LNCaP clone FGC (cell line): ENCODE results near the gene KRT27.
A peak's percentile ranks its signal among the peaks of the same experiment; 100 is the strongest.

ENCODE experiments used
- DNase-seq: peaks from one replicate; pipeline ENCODE4 v3.0.0-alpha.2; 2011; ENCODE audit warnings: low read depth
- H3K4me3 ChIP-seq: 2 replicates; pipeline ENCODE4 v1.5.1; 2011; ENCODE audit warnings: mild to moderate bottlenecking, low read depth, low read length, control low read depth
- CTCF ChIP-seq: IDR thresholded peaks from 2 replicates; pipeline ENCODE4 v1.5.1; 2012; ENCODE audit warnings: mild to moderate bottlenecking; ENCODE audit not compliant: control insufficient read depth, insufficient read depth; ENCODE audit errors: extremely low read depth

The KRT27 gene

GRCh38 chr17:40735016-40735415, 47.3 kb downstream of the KRT27 start:
- no peak overlapping the region for H3K4me3 ChIP-seq
- DNase-seq = no peak
- no peak for TF ChIP-seq CTCF

GRCh38 chr17:40734018-40734417, 48.3 kb downstream of the KRT27 start:
- DNase-seq = no peak
- no peak overlapping the region for H3K4me3 ChIP-seq
- no peak for TF ChIP-seq CTCF

GRCh38 chr17:40730970-40731369, 51.4 kb downstream of the KRT27 start:
- no peak overlapping the region for H3K4me3 ChIP-seq
- no peak for DNase-seq
- TF ChIP-seq CTCF = no peak

- no peak for TF ChIP-seq CTCF
- DNase-seq = no peak
- no peak overlapping the region for H3K4me3 ChIP-seq
Measured at GRCh38 chr17:40727447-40728231, 54.7 kb downstream of the KRT27 start.

GRCh38 chr17:40726919-40727318, 55.4 kb downstream of the KRT27 start:
- TF ChIP-seq CTCF = 0 out of 2 replicates have a peak, but pooled peaks have one; percentile 38
- DNase-seq = no peak
- no peak overlapping the region for H3K4me3 ChIP-seq
